ENCODE measurements around the gene RPS25.

- TF ChIP-seq, protein P1, sequence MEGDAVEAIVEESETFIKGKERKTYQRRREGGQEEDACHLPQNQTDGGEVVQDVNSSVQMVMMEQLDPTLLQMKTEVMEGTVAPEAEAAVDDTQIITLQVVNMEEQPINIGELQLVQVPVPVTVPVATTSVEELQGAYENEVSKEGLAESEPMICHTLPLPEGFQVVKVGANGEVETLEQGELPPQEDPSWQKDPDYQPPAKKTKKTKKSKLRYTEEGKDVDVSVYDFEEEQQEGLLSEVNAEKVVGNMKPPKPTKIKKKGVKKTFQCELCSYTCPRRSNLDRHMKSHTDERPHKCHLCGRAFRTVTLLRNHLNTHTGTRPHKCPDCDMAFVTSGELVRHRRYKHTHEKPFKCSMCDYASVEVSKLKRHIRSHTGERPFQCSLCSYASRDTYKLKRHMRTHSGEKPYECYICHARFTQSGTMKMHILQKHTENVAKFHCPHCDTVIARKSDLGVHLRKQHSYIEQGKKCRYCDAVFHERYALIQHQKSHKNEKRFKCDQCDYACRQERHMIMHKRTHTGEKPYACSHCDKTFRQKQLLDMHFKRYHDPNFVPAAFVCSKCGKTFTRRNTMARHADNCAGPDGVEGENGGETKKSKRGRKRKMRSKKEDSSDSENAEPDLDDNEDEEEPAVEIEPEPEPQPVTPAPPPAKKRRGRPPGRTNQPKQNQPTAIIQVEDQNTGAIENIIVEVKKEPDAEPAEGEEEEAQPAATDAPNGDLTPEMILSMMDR (IDR thresholded peaks at IDR 0.05; ENCODE audit: insufficient read depth, low read length): no peak
- no peak for TF ChIP-seq POLR2AphosphoS5 (IDR thresholded peaks at IDR 0.05; ENCODE audit: low read depth)
- no peak for TF ChIP-seq REST (IDR thresholded peaks at IDR 0.05; ENCODE audit: insufficient replicate concordance, low read depth)
Measured at GRCh38 chr11:119054418-119054817, 36.3 kb upstream of the RPS25 start.
